NCI-H748 (cell line): ENCODE results near the gene LY9.

Source experiments
- DNase-seq: peaks from one replicate; lab custom pipeline; 2025; ENCODE audit not compliant: unreplicated experiment; lab: John Stamatoyannopoulos, UW

Gene LY9

GRCh38 chr1:160800645-160801408 is 4.9 kb downstream of the LY9 start:
- no peak for DNase-seq

GRCh38 chr1:160801836-160802580 is 6.0 kb downstream of the LY9 start:
- no peak for DNase-seq

GRCh38 chr1:160806109-160806665 is 10.2 kb downstream of the LY9 start:
- DNase-seq = no peak

GRCh38 chr1:160806784-160807183 is 10.8 kb downstream of the LY9 start:
- DNase-seq = no peak

GRCh38 chr1:160807247-160807646 is 11.3 kb downstream of the LY9 start:
- DNase-seq = no peak

GRCh38 chr1:160807738-160808137 is 11.8 kb downstream of the LY9 start:
- DNase-seq = no peak

GRCh38 chr1:160808289-160808688 is 12.3 kb downstream of the LY9 start:
- no peak for DNase-seq

- DNase-seq = no peak
These were observed 14.5 kb downstream of the LY9 start for GRCh38 chr1:160810486-160810885.

- DNase-seq = no peak
These were observed 15.2 kb downstream of the LY9 start for GRCh38 chr1:160811147-160811546.

- DNase-seq = no peak
These were observed 17.2 kb downstream of the LY9 start for GRCh38 chr1:160813215-160813614.

GRCh38 chr1:160814316-160814715 is 18.3 kb downstream of the LY9 start:
- DNase-seq = no peak

GRCh38 chr1:160814856-160815255 is 18.9 kb downstream of the LY9 start:
- DNase-seq = no peak

- DNase-seq = no peak
These were observed 22.4 kb downstream of the LY9 start for GRCh38 chr1:160818207-160818937.

GRCh38 chr1:160819186-160819585 is 23.2 kb downstream of the LY9 start:
- no peak for DNase-seq

- DNase-seq = peak; percentile 4
These were observed 25.7 kb downstream of the LY9 start for GRCh38 chr1:160821627-160822026.

GRCh38 chr1:160823296-160823695 is 27.3 kb downstream of the LY9 start:
- no peak for DNase-seq

- DNase-seq = no peak
These were observed 30.6 kb downstream of the LY9 start for GRCh38 chr1:160826546-160826945.

GRCh38 chr1:160827418-160827817 is 31.4 kb downstream of the LY9 start:
- DNase-seq = no peak

- no peak for DNase-seq
These were observed 33.8 kb downstream of the LY9 start for GRCh38 chr1:160829766-160830165.

- DNase-seq = peak; percentile 29
These were observed 34.6 kb downstream of the LY9 start for GRCh38 chr1:160830321-160831153.
